A673 (cell line): ENCODE measurements around the gene HES1. TPM values are rescaled to one million over a fixed set of nuclear protein-coding genes. Genes with fewer than 3 reads are reported as not detected.
"Not testable (repeated sequence)": the region's sequence is repeated elsewhere in the genome, so short reads cannot be mapped to it uniquely, and the experiment has no call there.

Source experiments
- BruUV-seq: library from RNA; stranded (reverse); fragments of 400-500 nt; replicated peaks from 2 replicates; lab custom pipeline; 2021; lab: Mats Ljungman, UMichigan
- CTCF ChIA-PET: fragments of 300-600 bp; sonication (Branson Sonifier 250); formaldehyde crosslinking; loops from one replicate; lab custom pipeline; 2022; ENCODE audit warnings: antibody characterized with exemption; lab: Charles Lee
- POLR2A ChIA-PET: fragments of 300-600 bp; sonication (Branson Sonifier 250); formaldehyde crosslinking; loops from one replicate; lab custom pipeline; 2022; ENCODE audit warnings: antibody characterized with exemption; ENCODE audit not compliant: low non-redundant PET; lab: Charles Lee
- DNase-seq: peaks from one replicate; pipeline ENCODE4 v3.0.0-alpha.2; 2015; ENCODE audit warnings: low spot score
- H3K27ac ChIP-seq: fragments of 200-600 bp; sonication (generic); 2 replicates; pipeline ENCODE4 v1.5.1; 2016; ENCODE audit warnings: mixed run types, low read depth, mild to moderate bottlenecking, mixed read lengths, antibody characterized with exemption, low read length; ENCODE audit not compliant: poor library complexity, severe bottlenecking
- H3K27me3 ChIP-seq: fragments of 200-600 bp; sonication (generic); replicated peaks from 2 replicates; pipeline ENCODE4 v1.6.1; 2017; ENCODE audit warnings: mixed run types, low read depth, mild to moderate bottlenecking, mixed read lengths, antibody characterized with exemption, low read length; ENCODE audit not compliant: insufficient read depth, poor library complexity
- H3K36me3 ChIP-seq: fragments of 200-600 bp; sonication (generic); 2 replicates; pipeline ENCODE4 v1.6.1; 2016; ENCODE audit warnings: mixed run types, mild to moderate bottlenecking, mixed read lengths, antibody characterized with exemption, low read length; ENCODE audit not compliant: insufficient read depth, poor library complexity, severe bottlenecking
- H3K4me1 ChIP-seq: fragments of 200-600 bp; sonication (generic); 2 replicates; pipeline ENCODE4 v1.6.1; 2017; ENCODE audit warnings: mixed run types, mild to moderate bottlenecking, mixed read lengths, antibody characterized with exemption, low read length; ENCODE audit not compliant: insufficient read depth, poor library complexity, severe bottlenecking
- H3K4me3 ChIP-seq: fragments of 200-600 bp; sonication (generic); 2 replicates; pipeline ENCODE4 v1.5.1; 2016; ENCODE audit warnings: low read depth, mixed run types, mild to moderate bottlenecking, mixed read lengths, low read length; ENCODE audit not compliant: poor library complexity, severe bottlenecking
- H3K9me3 ChIP-seq: fragments of 200-600 bp; sonication (generic); 2 replicates; pipeline ENCODE4 v1.6.1; 2016; ENCODE audit warnings: mixed run types, low read depth, mild to moderate bottlenecking, mixed read lengths, antibody characterized with exemption, low read length; ENCODE audit not compliant: poor library complexity, severe bottlenecking
- EZH2 ChIP-seq: fragments of 200-600 bp; sonication (generic); IDR thresholded peaks from 2 replicates; pipeline ENCODE4 v1.6.1; 2017; ENCODE audit warnings: borderline replicate concordance, low read depth, mild to moderate bottlenecking, mixed read lengths, antibody characterized with exemption, low read length; ENCODE audit not compliant: poor library complexity, severe bottlenecking
- intact Hi-C: fragments of 100-400 bp; cut with micrococcal nuclease; formaldehyde crosslinking; loops from one replicate; pipeline ENCODE4 v1.10.0; 2022; ENCODE audit not compliant: unreplicated experiment
- total RNA-seq: library from RNA; stranded (reverse); gene quantifications from 2 replicates; pipeline ENCODE4 v1.2.3, GENCODE V29; 2021
- TF ChIP-seq, protein P1 (sequence below): fragments of 300-800, 200-600 bp; sonication (generic); conservative IDR thresholded peaks from 2 replicates; pipeline ENCODE4 v1.5.1; 2017; ENCODE audit warnings: low read depth, mild to moderate bottlenecking, antibody characterized with exemption, low read length, moderate library complexity, mixed read lengths

Gene HES1
- total RNA-seq, 1 experiment from 2014 or later = 136 TPM

DNA sequence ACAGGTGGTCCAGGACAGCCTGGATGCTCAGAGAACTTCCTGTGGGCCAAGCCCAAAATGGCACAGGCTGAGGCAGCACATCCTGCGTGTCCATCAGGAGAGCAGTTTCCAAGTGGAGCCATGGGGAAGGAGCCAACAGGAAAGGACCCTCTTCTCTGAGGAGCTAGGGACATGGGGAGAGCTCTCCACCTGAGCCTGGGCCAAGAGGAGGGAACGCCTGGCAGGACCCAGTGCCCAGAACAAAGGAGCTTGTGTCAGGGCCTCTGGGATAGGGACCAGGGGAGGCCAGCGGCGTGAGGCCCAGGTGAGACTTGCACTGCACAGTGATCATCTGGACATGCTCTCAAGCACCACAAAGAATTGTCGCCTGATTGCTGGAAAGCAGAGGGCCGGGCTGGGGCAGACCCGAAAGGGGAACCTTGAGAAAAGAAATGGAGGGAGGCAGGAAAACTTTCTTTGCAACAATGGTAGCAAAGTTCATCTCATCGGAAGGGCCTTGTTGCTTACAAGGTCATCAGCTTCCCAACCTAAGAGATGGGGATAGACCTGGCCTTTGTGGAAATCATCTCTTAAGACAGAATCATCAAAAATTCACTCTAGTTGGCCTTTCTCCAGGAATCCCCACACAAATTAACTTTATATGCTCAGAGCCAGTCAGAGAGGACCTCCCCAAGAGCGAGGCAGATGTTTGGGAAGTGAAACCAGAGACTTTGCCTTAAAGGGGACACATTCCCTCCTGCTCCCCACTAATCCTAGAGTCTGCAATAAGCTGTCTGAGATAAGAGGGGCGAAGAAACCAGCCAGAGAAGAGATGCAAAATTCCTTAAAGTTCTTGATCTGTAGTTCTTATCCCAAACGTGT, 47.7 kb upstream of the HES1 start:
- CTCF ChIA-PET = no interaction called here
- no TSS peak for BruUV-seq
- H3K27me3 ChIP-seq = no peaks in the 10 kb centered on the region
- DNase-seq = peak; percentile 72
- POLR2A ChIA-PET = interaction anchor here (0.6 to 0.8 kb wide), 2 partner anchors 49 to 1384 kb away, joined by 3 to 4 read pairs; no protein-coding TSS in a partner anchor
- H3K4me1 ChIP-seq = peaks cover 78% of the 10 kb centered on the region
- no peaks in the 10 kb centered on the region for H3K9me3 ChIP-seq
- H3K4me3 ChIP-seq = no peak overlapping the region
- TF ChIP-seq, protein P1, sequence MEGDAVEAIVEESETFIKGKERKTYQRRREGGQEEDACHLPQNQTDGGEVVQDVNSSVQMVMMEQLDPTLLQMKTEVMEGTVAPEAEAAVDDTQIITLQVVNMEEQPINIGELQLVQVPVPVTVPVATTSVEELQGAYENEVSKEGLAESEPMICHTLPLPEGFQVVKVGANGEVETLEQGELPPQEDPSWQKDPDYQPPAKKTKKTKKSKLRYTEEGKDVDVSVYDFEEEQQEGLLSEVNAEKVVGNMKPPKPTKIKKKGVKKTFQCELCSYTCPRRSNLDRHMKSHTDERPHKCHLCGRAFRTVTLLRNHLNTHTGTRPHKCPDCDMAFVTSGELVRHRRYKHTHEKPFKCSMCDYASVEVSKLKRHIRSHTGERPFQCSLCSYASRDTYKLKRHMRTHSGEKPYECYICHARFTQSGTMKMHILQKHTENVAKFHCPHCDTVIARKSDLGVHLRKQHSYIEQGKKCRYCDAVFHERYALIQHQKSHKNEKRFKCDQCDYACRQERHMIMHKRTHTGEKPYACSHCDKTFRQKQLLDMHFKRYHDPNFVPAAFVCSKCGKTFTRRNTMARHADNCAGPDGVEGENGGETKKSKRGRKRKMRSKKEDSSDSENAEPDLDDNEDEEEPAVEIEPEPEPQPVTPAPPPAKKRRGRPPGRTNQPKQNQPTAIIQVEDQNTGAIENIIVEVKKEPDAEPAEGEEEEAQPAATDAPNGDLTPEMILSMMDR = no peak
- TF ChIP-seq EZH2 = no peak
- intact Hi-C loops = loop anchor here (2.0 kb wide), 1 partner anchor 307 kb away; no protein-coding TSS in a partner anchor
- H3K36me3 ChIP-seq = no peaks in the 10 kb centered on the region
- H3K27ac ChIP-seq = peak overlapping the region; percentile 94

DNA sequence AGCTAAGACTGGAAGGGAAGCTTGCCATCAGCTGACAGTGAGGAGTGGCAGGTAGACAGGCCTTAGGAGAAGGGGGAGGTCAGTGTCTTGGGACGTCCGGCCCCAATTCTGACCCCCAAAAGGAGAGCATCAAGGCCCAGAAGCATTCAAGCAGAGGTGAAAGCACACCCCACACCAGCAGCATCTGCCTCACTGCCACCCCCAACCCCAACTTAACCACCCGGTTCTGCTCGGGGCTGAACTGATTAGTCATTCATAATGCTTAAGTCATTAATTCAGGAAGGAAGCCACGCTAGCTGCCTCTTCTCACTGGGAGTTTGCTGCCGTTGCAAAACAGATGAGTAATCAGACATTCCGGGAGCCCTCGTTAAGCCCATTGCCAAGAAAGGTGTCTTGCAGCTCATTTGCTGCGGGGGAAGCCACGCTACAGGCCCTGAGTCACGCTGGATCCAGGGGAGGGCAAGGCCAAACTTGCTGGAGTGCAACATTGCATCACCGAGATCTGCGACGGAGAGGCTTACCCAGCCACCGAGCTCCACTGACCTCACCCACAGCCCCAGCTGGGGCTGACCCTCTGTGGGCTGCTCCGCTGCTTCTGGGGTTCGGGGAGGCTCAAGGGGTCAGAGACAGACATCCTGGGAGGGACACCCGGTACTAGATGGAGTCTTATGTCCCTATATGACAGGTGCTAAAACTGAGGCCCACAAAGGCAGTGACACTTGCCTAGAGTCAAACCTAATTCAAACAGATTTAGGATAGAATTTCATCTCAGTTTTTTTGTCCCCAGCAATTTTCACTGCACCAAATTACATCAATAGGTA, 46.4 kb upstream of the HES1 start:
- Histone ChIP-seq H3K27me3 (no peaks in the 10 kb centered on the region), H3K9me3 (no peaks in the 10 kb centered on the region), H3K36me3 (no peaks in the 10 kb centered on the region), H3K4me1 (peaks cover 80% of the 10 kb centered on the region), H3K27ac (peak overlapping the region; percentile 94), H3K4me3 (no peak overlapping the region)
- intact Hi-C loops = loop anchor here (1.0 to 2.0 kb wide), 2 partner anchors 46 to 309 kb away; no protein-coding TSS in a partner anchor
- TSS peak; percentile 92 for BruUV-seq
- no peak for TF ChIP-seq EZH2
- TF ChIP-seq, protein P1 = no peak
- POLR2A ChIA-PET = interaction anchor here (0.6 to 0.8 kb wide), 4 partner anchors 17 to 47 kb away, joined by 3 to 24 read pairs (median 4); partner anchors contain the start of gene HES1
- CTCF ChIA-PET = interaction anchor here (0.9 kb wide), 1 partner anchor 308 kb away, joined by 3 read pairs; no protein-coding TSS in a partner anchor
- DNase-seq = peak; percentile 99

DNA sequence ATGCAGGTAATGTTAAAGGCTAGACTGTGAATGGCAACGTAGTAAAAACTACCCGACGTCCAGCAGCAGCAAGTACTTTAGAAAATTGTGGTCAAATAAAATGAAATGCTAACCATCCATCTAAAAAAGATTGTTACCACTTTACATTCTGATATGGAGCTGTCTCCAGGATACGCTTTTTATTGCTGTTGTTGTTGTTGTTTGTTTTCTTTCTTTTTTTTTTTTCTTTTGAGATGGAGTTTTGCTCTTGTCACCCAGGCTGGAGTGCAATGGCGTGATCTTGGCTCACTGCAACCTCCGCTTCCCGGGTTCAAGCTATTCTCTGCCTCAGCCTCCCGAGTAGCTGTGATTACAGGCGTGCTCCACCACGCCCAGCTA, 45.8 kb upstream of the HES1 start:
- not testable (repeated sequence) for BruUV-seq, H3K9me3 ChIP-seq
- H3K4me1 ChIP-seq = peaks cover 83% of the 10 kb centered on the region

More for the DNA sequence above, 45.8 kb upstream of the HES1 start:
- H3K27ac ChIP-seq = peak overlapping the region; percentile 94
- CTCF ChIA-PET, H3K4me3 ChIP-seq, H3K36me3 ChIP-seq, intact Hi-C loops, DNase-seq, H3K27me3 ChIP-seq: not testable (repeated sequence)
- POLR2A ChIA-PET = interaction anchor here (0.8 kb wide), 1 partner anchor 46 kb away, joined by 6 read pairs; the partner anchor contains the start of gene HES1
